GM18861 (cell line): ENCODE data around the gene DNLZ.

Experiments
- ATAC-seq: cut with Tn5 transposase; IDR thresholded peaks from one replicate; pipeline ENCODE4 v1.9.1; 2021; ENCODE audit not compliant: unreplicated experiment

Gene DNLZ

GRCh38 chr9:136333486-136333885 is 30.1 kb downstream of the DNLZ start:
- ATAC-seq, result no peak

- no peak for ATAC-seq
These were observed 30.5 kb downstream of the DNLZ start for GRCh38 chr9:136333045-136333444.

GRCh38 chr9:136332482-136332983 is 31.0 kb downstream of the DNLZ start:
- no peak for ATAC-seq

- ATAC-seq, result no peak
These were observed 31.7 kb downstream of the DNLZ start for GRCh38 chr9:136331556-136332481.

GRCh38 chr9:136331030-136331429 is 32.5 kb downstream of the DNLZ start:
- no peak for ATAC-seq

- no peak for ATAC-seq
These were observed 33.0 kb downstream of the DNLZ start for GRCh38 chr9:136330406-136330990.

- ATAC-seq, result no peak
These were observed 33.7 kb downstream of the DNLZ start for GRCh38 chr9:136329636-136330405.

GRCh38 chr9:136329211-136329627 is 34.3 kb downstream of the DNLZ start:
- ATAC-seq, result no peak

- ATAC-seq, result no peak
These were observed 34.9 kb downstream of the DNLZ start for GRCh38 chr9:136328622-136329041.

- ATAC-seq, result no peak
These were observed 35.4 kb downstream of the DNLZ start for GRCh38 chr9:136328011-136328621.

GRCh38 chr9:136327304-136327974 is 36.1 kb downstream of the DNLZ start, which contains the start of gene GPSM1:
Gene GPSM1 (plus strand): TSS chr9:136327539. CDS start chr9:136327696, 157 bp downstream.
- no peak for ATAC-seq

GRCh38 chr9:136326761-136327303 is 36.7 kb downstream of the DNLZ start:
- no peak for ATAC-seq

GRCh38 chr9:136326061-136326760 is 37.3 kb downstream of the DNLZ start:
- ATAC-seq, result no peak

GRCh38 chr9:136325358-136325757 is 38.2 kb downstream of the DNLZ start:
- no peak for ATAC-seq

GRCh38 chr9:136324501-136325300 is 38.8 kb downstream of the DNLZ start:
- ATAC-seq, result no peak

- ATAC-seq, result no peak
These were observed 40.2 kb downstream of the DNLZ start for GRCh38 chr9:136323371-136323789.

- ATAC-seq, result no peak
These were observed 40.7 kb downstream of the DNLZ start for GRCh38 chr9:136322756-136323330.

- ATAC-seq, result no peak
These were observed 42.0 kb downstream of the DNLZ start for GRCh38 chr9:136321561-136321960.
